Naive thymus-derived CD4-positive, alpha-beta T cell (primary cell): ENCODE results near the gene TIMM17A. TPM values are rescaled to one million over a fixed set of nuclear protein-coding genes. Genes with fewer than 3 reads are reported as not detected.
A peak's percentile ranks its signal among the peaks of the same experiment; 100 is the strongest.

Source experiments
- ATAC-seq: fragments of 150-1000 bp; cut with Tn5 transposase; 2 replicates; pipeline ENCODE4 v1.10.0; 2021; ENCODE audit warnings: mild to moderate bottlenecking, moderate library complexity
- CTCF ChIA-PET: fragments of 350-600 bp; sonication (Branson Sonifier 250); formaldehyde crosslinking; loops from one replicate; lab custom pipeline; 2021; ENCODE audit warnings: antibody characterized with exemption; lab: Charles Lee
- POLR2A ChIA-PET: fragments of 350-600 bp; sonication (Branson Sonifier 250); formaldehyde crosslinking; loops from one replicate; lab custom pipeline; 2021; ENCODE audit warnings: antibody characterized with exemption, inconsistent platforms; lab: Charles Lee
- DNase-seq, 9 donors: peaks; one replicate each; pipeline versions ENCODE4 v3.0.0 to v3.0.0-alpha.2; 2020 to 2022; ENCODE audit warnings: mixed read lengths in 1 of 9
- H3K27ac ChIP-seq: one replicate; pipeline ENCODE4 v1.7.0; 2013; ENCODE audit warnings: mild to moderate bottlenecking, low read depth, low read length, moderate library complexity
- H3K27me3 ChIP-seq, 2 donors: one replicate each; pipeline ENCODE4 v1.7.0; 2013; ENCODE audit warnings: low read length in 2 of 2, mild to moderate bottlenecking in 2 of 2, moderate library complexity in 2 of 2; ENCODE audit not compliant: control insufficient read depth in 2 of 2, insufficient read depth in 2 of 2
- H3K36me3 ChIP-seq, 3 experiments: 1 replicate in 2 of 3; 2 replicates in 1 of 3; pipeline ENCODE4 v1.7.0; 2013; ENCODE audit warnings: low read length in 3 of 3, mild to moderate bottlenecking in 3 of 3, moderate library complexity in 1 of 3; ENCODE audit not compliant: insufficient read depth in 3 of 3, control insufficient read depth in 2 of 3
- H3K4me1 ChIP-seq, 2 donors: one replicate each; pipeline ENCODE4 v1.7.0; 2013; ENCODE audit warnings: low read length in 2 of 2, mild to moderate bottlenecking in 2 of 2, moderate library complexity in 1 of 2; ENCODE audit not compliant: control insufficient read depth in 2 of 2, insufficient read depth in 2 of 2
- H3K4me3 ChIP-seq: 2 replicates; pipeline ENCODE4 v1.7.0; 2013; ENCODE audit warnings: mild to moderate bottlenecking, low read length
- H3K9me3 ChIP-seq, 3 experiments: 1 replicate in 2 of 3; 2 replicates in 1 of 3; pipeline ENCODE4 v1.7.0; 2013; ENCODE audit warnings: low read length in 3 of 3; ENCODE audit not compliant: control insufficient read depth in 2 of 3
- H3K27ac Mint-ChIP-seq, 9 donors: one replicate each; pipeline ENCODE4 v1.8.0; 2020 to 2022; ENCODE audit warnings: mixed read lengths in 9 of 9, mild to moderate bottlenecking in 8 of 9, moderate library complexity in 5 of 9, inconsistent platforms in 2 of 9
- H3K27me3 Mint-ChIP-seq, 5 donors: one replicate each; pipeline ENCODE4 v1.8.0; 2021 to 2022; ENCODE audit warnings: mixed read lengths in 5 of 5, mild to moderate bottlenecking in 1 of 5
- H3K36me3 Mint-ChIP-seq, 5 donors: one replicate each; pipeline ENCODE4 v1.8.0; 2020 to 2022; ENCODE audit warnings: mixed read lengths in 5 of 5, mild to moderate bottlenecking in 3 of 5, inconsistent platforms in 1 of 5
- H3K4me1 Mint-ChIP-seq, 7 donors: one replicate each; pipeline ENCODE4 v1.8.0; 2020 to 2022; ENCODE audit warnings: mixed read lengths in 7 of 7, mild to moderate bottlenecking in 3 of 7, inconsistent platforms in 1 of 7
- H3K4me3 Mint-ChIP-seq, 10 donors: one replicate each; pipeline ENCODE4 v1.8.0; 2020 to 2022; ENCODE audit warnings: mild to moderate bottlenecking in 10 of 10, mixed read lengths in 10 of 10, moderate library complexity in 6 of 10, inconsistent platforms in 2 of 10
- H3K9me3 Mint-ChIP-seq, 11 donors: one replicate each; pipeline ENCODE4 v1.8.0; 2020 to 2022; ENCODE audit warnings: mixed read lengths in 11 of 11, mild to moderate bottlenecking in 4 of 11, inconsistent platforms in 1 of 11, moderate library complexity in 1 of 11
- intact Hi-C, 2 donors: fragments of 100-400 bp; cut with micrococcal nuclease; formaldehyde crosslinking; loops; one replicate each; pipeline ENCODE4 v1.15.1; 2023
- polyA plus RNA-seq, 2 donors: library from polyadenylated mRNA; unstranded; fragments of 300-500 nt; fragmentation: Illumina TruSeq; gene quantifications; one replicate each; pipeline ENCODE4 v1.2.3, GENCODE V29; 2021
- total RNA-seq, 6 experiments: library from RNA in 5 of 6; stranded (reverse) in 5 of 6; gene quantifications; 1 replicate in 5 of 6; 2 replicates in 1 of 6; pipeline ENCODE4 v1.2.3 and lab custom pipeline; 2021 to 2026

The TIMM17A gene
- total and polyA plus RNA-seq, 7 experiments from 2014 or later = 20.6 to 58.4 (median 29.8) TPM

GRCh38 chr1:201985355-201985754, 30.1 kb downstream of the TIMM17A start:
- H3K4me3 ChIP-seq = no peak overlapping the region
- Mint-ChIP-seq H3K27me3 (peaks cover 0 to 7% (median 0%) of the 10 kb centered on the region in 5 donors), H3K36me3 (peaks cover 0 to 14% (median 6%) of the 10 kb centered on the region in 5 donors), H3K4me1 (peaks cover 18 to 34% (median 24%) of the 10 kb centered on the region in 7 donors), H3K9me3 (no peaks in the 10 kb centered on the region), H3K4me3 (peak overlapping the region in 2 of 10 donors; percentile 4 to 12), H3K27ac (peak overlapping the region in 2 of 9 donors; percentile 23 to 48)
- ChIA-PET POLR2A (no interaction called here), CTCF (interaction anchor here (0.9 kb wide), 1 partner anchor 14 kb away, joined by 3 read pairs; no protein-coding TSS in a partner anchor)
- no peak for ATAC-seq
- DNase-seq = no peak
- intact Hi-C loops = no loop called here
- peaks cover 3 to 12% (median 4%) of the 10 kb centered on the region in 3 experiments for H3K36me3 ChIP-seq
- H3K9me3 ChIP-seq = no peaks in the 10 kb centered on the region
- no peaks in the 10 kb centered on the region for H3K27me3 ChIP-seq
- peaks cover 7 to 8% of the 10 kb centered on the region in 2 donors for H3K4me1 ChIP-seq
- no peak overlapping the region for H3K27ac ChIP-seq

GRCh38 chr1:201988601-201989000, 33.3 kb downstream of the TIMM17A start:
- ATAC-seq (no peak), DNase-seq (no peak)
- Histone ChIP-seq H3K36me3 (peaks cover 8 to 41% (median 9%) of the 10 kb centered on the region in 3 experiments), H3K9me3 (no peaks in the 10 kb centered on the region), H3K27me3 (no peaks in the 10 kb centered on the region), H3K27ac (no peak overlapping the region), H3K4me1 (no peaks in the 10 kb centered on the region), H3K4me3 (no peak overlapping the region)
- POLR2A ChIA-PET = no interaction called here
- intact Hi-C loops = no loop called here
- Mint-ChIP-seq H3K36me3 (peaks cover 0 to 33% (median 11%) of the 10 kb centered on the region in 5 donors), H3K4me3 (no peak overlapping the region), H3K27ac (no peak overlapping the region), H3K4me1 (peaks cover 7 to 17% (median 9%) of the 10 kb centered on the region in 7 donors), H3K27me3 (no peaks in the 10 kb centered on the region), H3K9me3 (no peaks in the 10 kb centered on the region)
- CTCF ChIA-PET = no interaction called here

GRCh38 chr1:201989354-201990128, 34.2 kb downstream of the TIMM17A start:
- Mint-ChIP-seq H3K9me3 (no peaks in the 10 kb centered on the region), H3K4me3 (no peak overlapping the region), H3K27ac (peak overlapping the region in 2 of 9 donors; percentile 2 to 27), H3K36me3 (peaks cover 5 to 42% (median 13%) of the 10 kb centered on the region in 5 donors), H3K27me3 (no peaks in the 10 kb centered on the region), H3K4me1 (peaks cover 0 to 9% (median 3%) of the 10 kb centered on the region in 7 donors)
- CTCF ChIA-PET = no interaction called here
- POLR2A ChIA-PET = no interaction called here
- H3K9me3 ChIP-seq = no peaks in the 10 kb centered on the region
- H3K27ac ChIP-seq = no peak overlapping the region
- DNase-seq (no peak), ATAC-seq (no peak)
- peaks cover 8 to 50% (median 9%) of the 10 kb centered on the region in 3 experiments for H3K36me3 ChIP-seq
- no peaks in the 10 kb centered on the region for H3K4me1 ChIP-seq
- intact Hi-C loops = no loop called here
- no peaks in the 10 kb centered on the region for H3K27me3 ChIP-seq
- H3K4me3 ChIP-seq = no peak overlapping the region

GRCh38 chr1:201990427-201990826, 35.1 kb downstream of the TIMM17A start:
- no peak overlapping the region for H3K4me3 Mint-ChIP-seq
- no peak overlapping the region for H3K27ac Mint-ChIP-seq
- no peaks in the 10 kb centered on the region for H3K9me3 Mint-ChIP-seq
- Histone ChIP-seq H3K4me1 (no peaks in the 10 kb centered on the region), H3K4me3 (no peak overlapping the region), H3K27ac (no peak overlapping the region), H3K27me3 (no peaks in the 10 kb centered on the region), H3K9me3 (no peaks in the 10 kb centered on the region), H3K36me3 (peaks cover 8 to 51% (median 9%) of the 10 kb centered on the region in 3 experiments)
- H3K4me1 Mint-ChIP-seq = peaks cover 0 to 7% (median 0%) of the 10 kb centered on the region in 7 donors
- ChIA-PET CTCF (no interaction called here), POLR2A (no interaction called here)
- H3K36me3 Mint-ChIP-seq = peaks cover 5 to 42% (median 13%) of the 10 kb centered on the region in 5 donors
- intact Hi-C loops = no loop called here
- DNase-seq (no peak), ATAC-seq (no peak)
- H3K27me3 Mint-ChIP-seq = no peaks in the 10 kb centered on the region

- Mint-ChIP-seq H3K4me1 (no peaks in the 10 kb centered on the region), H3K36me3 (peaks cover 8 to 49% (median 18%) of the 10 kb centered on the region in 5 donors), H3K27ac (no peak overlapping the region), H3K9me3 (no peaks in the 10 kb centered on the region), H3K4me3 (no peak overlapping the region), H3K27me3 (no peaks in the 10 kb centered on the region)
- CTCF ChIA-PET = interaction anchor here (0.7 to 1.6 kb wide), 10 partner anchors 11 to 314 kb away, joined by 3 to 10 read pairs (median 4); partner anchors contain the start of genes ELF3 and PTPN7
- intact Hi-C loops = loop anchor here (1.0 to 2.0 kb wide), 2 partner anchors 103 to 135 kb away; no protein-coding TSS in a partner anchor
- DNase-seq (peak in 4 of 9 donors; percentile 18 to 29 (median 23)), ATAC-seq (peak; percentile 82)
- Histone ChIP-seq H3K27ac (no peak overlapping the region), H3K36me3 (peaks cover 0 to 69% (median 0%) of the 10 kb centered on the region in 3 experiments), H3K27me3 (no peaks in the 10 kb centered on the region), H3K4me1 (no peaks in the 10 kb centered on the region), H3K9me3 (no peaks in the 10 kb centered on the region), H3K4me3 (no peak overlapping the region)
- POLR2A ChIA-PET = interaction anchor here (0.6 kb wide), 1 partner anchor 1249 kb away, joined by 5 read pairs; no protein-coding TSS in a partner anchor
These were observed 44.4 kb downstream of the TIMM17A start for GRCh38 chr1:201999625-202000238.

GRCh38 chr1:202002507-202002906, 47.2 kb downstream of the TIMM17A start:
- intact Hi-C loops = no loop called here
- CTCF ChIA-PET = no interaction called here
- POLR2A ChIA-PET = no interaction called here
- Mint-ChIP-seq H3K36me3 (peaks cover 8 to 47% (median 19%) of the 10 kb centered on the region in 5 donors), H3K27ac (no peak overlapping the region), H3K4me3 (no peak overlapping the region), H3K9me3 (no peaks in the 10 kb centered on the region), H3K27me3 (no peaks in the 10 kb centered on the region), H3K4me1 (no peaks in the 10 kb centered on the region)
- H3K27me3 ChIP-seq = no peaks in the 10 kb centered on the region
- H3K4me1 ChIP-seq = no peaks in the 10 kb centered on the region
- H3K27ac ChIP-seq = no peak overlapping the region
- no peak for DNase-seq
- H3K4me3 ChIP-seq = no peak overlapping the region
- ATAC-seq = no peak
- H3K36me3 ChIP-seq = peaks cover 0 to 74% (median 0%) of the 10 kb centered on the region in 3 experiments
- H3K9me3 ChIP-seq = no peaks in the 10 kb centered on the region
